Fibroblast of lung (primary cell): ENCODE data around the gene PTPN7. TPM values are rescaled to one million over a fixed set of nuclear protein-coding genes. Genes with fewer than 3 reads are reported as not detected.

Experiments used
- DNase-seq, 2 donors: peaks; one replicate each; pipeline versions ENCODE4 v3.0.0 to v3.0.0-alpha.2; 2010; ENCODE audit warnings: low read depth in 2 of 2
- H2AFZ ChIP-seq: 2 replicates; pipeline ENCODE4 v1.5.1; 2012; ENCODE audit warnings: low read length, control low read depth, inconsistent platforms
- H3K27ac ChIP-seq: 2 replicates; pipeline ENCODE4 v1.5.1; 2011; ENCODE audit warnings: low read length, control low read depth; ENCODE audit not compliant: insufficient read depth
- H3K27me3 ChIP-seq: 2 replicates; pipeline ENCODE4 v1.5.1; 2011; ENCODE audit warnings: mild to moderate bottlenecking, low read length; ENCODE audit not compliant: control insufficient read depth, insufficient read depth
- H3K36me3 ChIP-seq: 2 replicates; pipeline ENCODE4 v1.5.1; 2011; ENCODE audit warnings: low read length; ENCODE audit not compliant: control insufficient read depth, insufficient read depth
- H3K4me1 ChIP-seq: 2 replicates; pipeline ENCODE4 v1.5.1; 2011; ENCODE audit warnings: low read length; ENCODE audit not compliant: control insufficient read depth, insufficient read depth; ENCODE audit errors: extremely low read depth
- H3K4me2 ChIP-seq: 2 replicates; pipeline ENCODE4 v1.5.1; 2011; ENCODE audit warnings: low read length, control low read depth; ENCODE audit not compliant: insufficient read depth; ENCODE audit errors: extremely low read depth
- H3K4me3 ChIP-seq, 4 experiments: fragments of 200-600 bp in 1 of 4; sonication (generic) in 1 of 4; replicated peaks in 1 of 4; 2 replicates each; pipeline ENCODE4 v1.5.1; 2011 to 2016; ENCODE audit warnings: low read length in 4 of 4, low read depth in 3 of 4, mild to moderate bottlenecking in 3 of 4, control low read depth in 2 of 4, inconsistent platforms in 1 of 4, mixed read lengths in 1 of 4; ENCODE audit not compliant: insufficient read depth in 1 of 4; ENCODE audit errors: control extremely low read depth in 1 of 4
- H3K79me2 ChIP-seq: 2 replicates; pipeline ENCODE4 v1.5.1; 2012; ENCODE audit warnings: mild to moderate bottlenecking, low read length, inconsistent platforms; ENCODE audit not compliant: control insufficient read depth, insufficient read depth
- H3K9ac ChIP-seq: 2 replicates; pipeline ENCODE4 v1.5.1; 2011; ENCODE audit warnings: mild to moderate bottlenecking, low read length, control low read depth; ENCODE audit not compliant: insufficient read depth
- H3K9me3 ChIP-seq: 2 replicates; pipeline ENCODE4 v1.5.1; 2012; ENCODE audit warnings: low read depth, low read length; ENCODE audit not compliant: control insufficient read depth, insufficient read depth
- H4K20me1 ChIP-seq: 2 replicates; pipeline ENCODE4 v1.5.1; 2011; ENCODE audit warnings: low read length; ENCODE audit not compliant: control insufficient read depth, insufficient read depth; ENCODE audit errors: extremely low read depth
- CTCF ChIP-seq, 2 donors: IDR thresholded peaks in 1 of 2; conservative IDR thresholded peaks in 1 of 2; 1 replicate in 1 of 2; 2 replicates in 1 of 2; pipeline ENCODE4 v1.5.1; 2011 to 2012; ENCODE audit warnings: low read length in 2 of 2, control low read depth in 1 of 2, inconsistent platforms in 1 of 2, low read depth in 1 of 2, mild to moderate bottlenecking in 1 of 2
- EZH2 ChIP-seq: IDR thresholded peaks from 2 replicates; pipeline ENCODE4 v1.5.1; 2012; ENCODE audit warnings: low read length, control low read depth, mild to moderate bottlenecking; ENCODE audit errors: missing control alignments
- polyA plus RNA-seq, 2 donors: library from polyadenylated mRNA; depleted of rRNA in 1 of 2; stranded (reverse) in 1 of 2; unstranded in 1 of 2; fragments of >200 nt; gene quantifications; 2 replicates each; pipeline ENCODE4 v1.2.1, GENCODE V29; 2011 to 2012; ENCODE audit warnings: missing spikeins in 1 of 2
- total RNA-seq: library from RNA; depleted of rRNA; stranded (reverse); fragments of >200 nt; gene quantifications from 2 replicates; pipeline ENCODE4 v1.2.1, GENCODE V29; 2014

Gene PTPN7
- total and polyA plus RNA-seq, 2 donors (not counting 1 experiment from before 2014, with no cell fraction given) = not detected

DNA sequence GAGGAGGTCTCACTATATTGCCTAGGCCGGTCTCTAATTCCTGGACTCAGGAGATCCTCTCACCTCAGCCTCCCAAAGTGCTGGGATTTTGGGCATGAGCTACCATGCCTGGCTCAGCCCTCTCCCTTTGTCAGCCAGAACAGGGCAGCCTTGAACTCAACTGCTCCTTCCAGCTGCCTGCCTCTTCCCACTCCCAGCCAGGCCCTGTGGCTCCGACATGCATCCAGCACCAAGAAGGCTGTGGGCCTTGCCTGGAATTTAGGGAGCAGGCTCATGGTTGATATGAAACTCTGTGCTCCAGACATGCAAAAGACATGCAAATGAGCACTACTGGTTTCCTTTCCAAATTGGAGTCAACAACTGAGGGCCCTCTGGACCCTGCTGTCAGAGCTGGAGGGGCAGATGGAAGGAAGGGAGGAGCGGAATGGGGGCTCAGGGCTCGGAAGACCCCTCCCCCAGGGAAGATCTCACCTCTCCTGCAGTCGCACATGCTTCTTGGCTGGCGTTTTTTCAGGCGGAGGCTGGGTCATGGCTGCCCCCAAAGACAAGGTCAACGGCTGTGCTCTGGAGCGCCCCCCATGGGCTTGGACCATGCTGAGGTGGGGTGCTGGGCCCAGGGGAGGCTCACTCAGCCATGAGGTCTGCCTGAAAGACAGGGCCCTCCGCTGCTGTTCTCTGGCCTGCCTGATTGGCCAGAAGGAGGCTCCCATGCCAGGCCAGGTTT is 1.4 kb downstream of the PTPN7 start:
- H3K27ac ChIP-seq = no peak overlapping the region
- no peaks in the 10 kb centered on the region for H4K20me1 ChIP-seq
- no peaks in the 10 kb centered on the region for H3K36me3 ChIP-seq
- no peak overlapping the region for H3K4me2 ChIP-seq
- H3K4me3 ChIP-seq = no peak overlapping the region
- H3K4me1 ChIP-seq = no peaks in the 10 kb centered on the region
- DNase-seq = no peak
- H3K27me3 ChIP-seq = peaks cover 16% of the 10 kb centered on the region
- TF ChIP-seq CTCF (conservative IDR thresholded peaks at IDR 0.05 in 1 of 2, IDR thresholded peaks at IDR 0.05 in 1 of 2; ENCODE audit: low read depth in 1 of 2, low read length in 2 of 2) (no peak), EZH2 (no peak)
- no peak overlapping the region for H2AFZ ChIP-seq
- no peak overlapping the region for H3K9ac ChIP-seq
- H3K9me3 ChIP-seq = no peaks in the 10 kb centered on the region
- no peaks in the 10 kb centered on the region for H3K79me2 ChIP-seq

DNA sequence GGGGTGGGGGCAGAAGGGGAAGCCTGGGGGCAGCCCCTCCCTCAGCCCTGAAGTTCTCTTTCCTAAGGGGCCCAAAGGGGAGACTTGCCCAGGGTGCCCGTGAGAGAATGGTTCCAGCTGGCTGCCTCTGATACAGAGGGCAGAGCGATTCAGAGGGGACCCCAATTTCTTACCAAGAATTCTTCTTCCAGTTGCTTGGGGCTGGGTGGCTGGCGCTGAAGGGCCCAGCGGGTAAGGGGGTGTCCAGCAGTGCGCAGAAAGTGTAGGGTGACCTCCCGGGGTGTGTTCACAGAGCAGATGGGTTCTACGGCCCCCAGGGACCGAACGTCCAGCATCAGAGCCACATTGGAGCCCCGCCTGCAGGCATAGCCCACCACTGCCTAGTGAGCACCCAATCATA is 2.5 kb downstream of the PTPN7 start:
- Histone ChIP-seq H3K9ac (no peak overlapping the region), H3K4me3 (no peak overlapping the region), H3K36me3 (no peaks in the 10 kb centered on the region), H3K4me2 (no peak overlapping the region), H3K27ac (no peak overlapping the region), H3K27me3 (peaks cover 12% of the 10 kb centered on the region), H3K79me2 (no peaks in the 10 kb centered on the region), H2AFZ (no peak overlapping the region), H3K9me3 (no peaks in the 10 kb centered on the region), H4K20me1 (no peaks in the 10 kb centered on the region), H3K4me1 (no peaks in the 10 kb centered on the region)
- no peak for TF ChIP-seq EZH2
- no peak for TF ChIP-seq CTCF (conservative IDR thresholded peaks at IDR 0.05 in 1 of 2, IDR thresholded peaks at IDR 0.05 in 1 of 2; ENCODE audit: low read depth in 1 of 2, low read length in 2 of 2)
- no peak for DNase-seq

- H3K36me3 ChIP-seq = no peaks in the 10 kb centered on the region
- H3K4me2 ChIP-seq = no peak overlapping the region
- H3K27me3 ChIP-seq = peaks cover 12% of the 10 kb centered on the region
- no peak overlapping the region for H2AFZ ChIP-seq
- no peak for DNase-seq
- no peak overlapping the region for H3K9ac ChIP-seq
- TF ChIP-seq EZH2 = no peak
- no peak for TF ChIP-seq CTCF (conservative IDR thresholded peaks at IDR 0.05 in 1 of 2, IDR thresholded peaks at IDR 0.05 in 1 of 2; ENCODE audit: low read depth in 1 of 2, low read length in 2 of 2)
- H3K4me3 ChIP-seq = no peak overlapping the region
- no peaks in the 10 kb centered on the region for H3K4me1 ChIP-seq
- no peak overlapping the region for H3K27ac ChIP-seq
- no peaks in the 10 kb centered on the region for H3K79me2 ChIP-seq
- no peaks in the 10 kb centered on the region for H4K20me1 ChIP-seq
- no peaks in the 10 kb centered on the region for H3K9me3 ChIP-seq
Measured at GRCh38 chr1:202156590-202156989, 3.8 kb downstream of the PTPN7 start.
